ENCODE measurements around the gene SUV39H2. TPM values are rescaled to one million over a fixed set of nuclear protein-coding genes. Genes with fewer than 3 reads are reported as not detected.
"Not testable (repeated sequence)": the region's sequence is repeated elsewhere in the genome, so short reads cannot be mapped to it uniquely, and the experiment has no call there.

Gene SUV39H2
- total RNA-seq, 1 donor from 2014 or later, result 13.1 TPM

DNA sequence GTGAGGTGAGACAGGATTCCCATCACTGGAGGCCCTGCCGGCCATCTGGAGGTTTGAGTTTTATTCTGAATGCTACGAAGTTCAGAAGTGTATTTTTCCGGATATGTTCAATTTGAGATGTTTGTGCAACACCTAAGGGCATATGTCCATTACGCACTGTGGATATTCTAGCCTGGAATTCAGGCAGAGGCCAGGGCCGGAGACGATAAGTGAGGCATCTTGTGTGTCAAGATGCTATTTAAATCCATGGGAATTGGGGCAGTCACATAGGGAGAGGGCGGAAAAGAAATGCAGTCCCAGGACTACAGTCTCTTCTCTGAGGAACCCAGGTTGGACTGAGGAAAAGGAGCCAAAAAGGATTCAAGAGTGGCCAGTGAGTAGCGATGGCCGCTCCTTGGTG is 1.9 kb upstream of the SUV39H2 start:
- no peak for DNase-seq

DNA sequence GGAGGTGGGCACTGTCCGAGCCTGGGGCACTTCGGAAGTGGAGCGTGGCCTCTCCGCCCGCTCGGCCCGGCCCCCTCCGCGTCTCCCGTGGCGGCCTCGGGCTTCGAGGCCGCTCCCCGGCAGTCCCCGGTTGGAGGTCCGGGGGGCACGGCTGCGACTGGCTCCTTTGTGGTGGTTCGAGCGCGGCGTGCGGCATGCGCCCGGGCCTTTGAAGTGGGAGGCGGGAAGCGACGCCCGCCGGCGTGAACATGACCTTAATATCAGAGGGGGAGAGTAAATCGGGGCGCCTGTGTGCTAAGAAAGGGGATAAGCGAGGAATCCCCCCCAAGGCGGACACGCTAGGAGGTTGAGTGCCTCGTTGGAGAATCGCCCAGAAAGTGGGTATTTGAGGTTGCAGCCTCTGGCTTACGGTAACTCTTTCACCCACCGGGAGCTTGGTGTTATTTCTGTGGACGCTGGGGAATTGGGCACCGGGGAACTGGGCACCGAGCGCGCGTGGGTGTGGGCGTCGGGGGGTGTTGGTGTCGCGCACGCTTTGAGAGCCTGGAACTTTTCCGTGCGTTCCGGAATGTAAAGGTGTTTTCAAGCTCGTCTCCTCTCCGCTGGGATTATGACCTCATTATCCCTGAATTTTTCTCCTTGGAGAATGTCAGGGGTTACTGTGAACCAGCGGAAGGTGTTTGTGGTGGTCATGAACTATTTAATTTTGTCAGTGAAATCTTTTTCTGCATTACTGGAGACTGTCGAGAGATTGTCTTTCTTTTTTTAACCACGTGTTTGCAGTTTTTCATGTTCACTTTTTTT is 660 bp downstream of the SUV39H2 start:
- peak; percentile 32 for DNase-seq

DNA sequence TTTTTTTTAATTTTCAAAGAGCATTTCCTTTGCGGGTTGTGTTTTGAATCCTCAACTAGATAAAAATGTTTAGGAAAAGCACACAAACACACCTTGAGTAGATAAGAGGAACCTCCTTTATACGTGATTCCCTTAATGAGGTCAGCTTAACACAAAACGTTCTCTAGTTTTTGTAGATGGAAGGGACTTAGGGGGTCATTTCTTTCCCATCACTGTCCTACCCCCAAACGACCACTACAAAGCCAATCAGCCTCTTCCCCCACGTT is 1.2 kb downstream of the SUV39H2 start:
- no peak for DNase-seq

DNA sequence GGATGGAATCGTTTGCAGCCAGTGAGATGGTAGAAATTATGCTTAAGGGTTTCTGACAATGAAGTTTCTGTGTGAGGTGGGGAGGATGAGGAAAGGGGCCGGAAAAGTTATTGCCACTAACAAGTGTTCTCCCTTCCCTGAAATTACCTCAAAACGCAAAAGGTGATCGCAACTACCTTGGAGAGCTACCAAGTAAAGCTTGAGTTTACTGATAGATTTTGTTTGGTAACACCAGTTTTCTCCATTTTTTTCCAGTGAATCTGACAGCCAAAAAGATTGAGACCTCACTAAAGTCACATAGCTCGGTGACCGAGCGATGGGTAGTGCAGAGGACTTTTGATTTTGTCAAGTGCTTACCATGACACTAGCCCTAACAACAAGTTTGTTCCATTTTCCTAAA is 1.6 kb downstream of the SUV39H2 start:
- no peak for DNase-seq

DNA sequence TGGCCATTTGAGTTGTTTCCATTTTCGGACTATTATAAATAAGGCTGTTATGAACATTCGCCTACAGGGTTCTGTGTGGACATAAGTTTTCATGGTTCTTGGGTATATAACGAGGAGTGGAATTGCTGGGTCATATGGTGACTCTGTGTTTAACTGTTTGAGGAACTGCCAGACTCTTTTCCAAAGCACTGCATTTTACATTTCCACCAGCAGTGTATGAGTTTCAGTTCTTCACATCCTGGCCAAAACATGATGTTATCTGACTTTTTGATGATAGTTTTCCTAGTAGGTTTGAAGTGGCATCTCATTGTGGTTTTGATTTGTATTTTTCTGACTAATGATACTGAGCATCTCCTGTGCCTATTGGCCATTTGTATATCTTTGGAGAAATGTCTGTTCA is 5.4 kb downstream of the SUV39H2 start:
- no peak for DNase-seq

DNA sequence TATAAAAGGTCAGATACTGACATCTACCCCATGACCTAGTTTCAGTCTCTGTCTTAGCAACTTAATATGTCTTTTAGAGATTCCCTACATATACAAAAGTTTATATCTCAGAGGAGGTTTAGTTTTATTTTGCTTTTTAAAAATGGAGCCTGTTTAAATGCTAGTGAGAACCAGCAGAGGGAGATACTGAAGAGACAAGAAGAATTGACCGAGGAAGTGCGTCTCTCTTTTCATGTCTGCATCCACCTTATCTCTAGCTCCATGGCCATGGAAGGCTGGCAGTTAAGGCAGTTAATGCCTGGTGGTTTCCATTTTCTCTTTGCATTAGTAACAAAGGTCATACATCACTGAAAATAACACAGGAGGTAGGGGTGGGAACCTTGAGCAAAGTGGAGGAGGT is 10.7 kb downstream of the SUV39H2 start:
- DNase-seq, result no peak

DNA sequence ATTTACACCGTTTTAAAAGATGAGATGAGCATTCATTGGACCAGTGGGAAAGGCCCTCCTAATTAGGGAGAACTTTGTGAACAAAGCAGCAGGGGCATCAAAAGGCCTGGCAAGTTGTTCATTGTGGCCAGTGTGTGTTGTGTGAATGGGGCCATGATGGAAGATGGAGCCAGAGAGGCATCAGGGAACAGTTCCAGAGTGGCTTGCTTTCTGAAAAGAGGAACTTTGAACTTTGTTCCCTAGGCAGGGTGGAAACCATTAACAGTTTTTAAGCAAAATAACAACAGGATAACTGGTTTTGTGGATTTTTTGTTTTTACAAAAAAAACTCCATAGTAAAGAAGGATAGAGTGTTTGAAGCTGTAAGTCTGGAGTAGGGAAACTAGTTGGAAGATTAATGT is 12.5 kb downstream of the SUV39H2 start:
- no peak for DNase-seq

DNA sequence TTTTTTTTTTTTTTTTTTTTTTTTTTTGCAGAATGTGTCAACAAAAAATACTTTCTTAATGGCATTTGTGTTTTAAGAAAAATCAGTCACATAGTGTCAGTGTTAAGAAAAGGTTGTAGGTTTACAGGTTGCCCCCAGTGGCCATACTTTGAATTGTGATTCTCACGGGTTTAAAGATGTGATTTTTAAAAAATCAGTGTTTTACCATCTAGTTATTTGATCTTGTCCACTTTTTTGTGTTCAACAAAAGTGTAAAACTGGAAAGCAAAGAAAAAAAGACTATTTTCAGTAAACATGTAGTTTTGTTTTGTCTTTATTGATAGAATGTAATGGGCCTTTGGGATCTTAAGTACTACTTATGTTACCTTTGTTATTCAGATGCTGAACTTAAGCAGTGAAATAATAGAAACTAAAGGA is 25.7 kb downstream of the SUV39H2 start:
- DNase-seq, result no peak

DNA sequence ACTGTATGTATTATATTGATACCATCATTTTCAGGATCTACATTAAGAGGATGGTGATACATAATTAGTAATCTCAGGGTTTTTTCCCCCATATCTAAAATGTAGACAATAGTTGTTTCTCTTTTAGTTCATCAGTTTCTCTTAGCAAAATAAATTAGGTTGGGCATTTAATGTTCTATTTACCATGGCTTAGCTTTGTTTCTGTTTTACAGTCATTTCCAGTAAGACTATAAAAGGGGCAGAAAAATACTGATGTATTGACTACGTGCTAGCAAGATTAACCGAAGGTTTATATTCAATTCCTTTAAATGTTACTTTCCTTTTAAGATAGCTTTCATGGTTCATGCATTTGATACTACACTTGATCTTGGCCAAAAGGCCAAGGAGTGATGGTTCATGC is 26.2 kb downstream of the SUV39H2 start:
- DNase-seq, result no peak

DNA sequence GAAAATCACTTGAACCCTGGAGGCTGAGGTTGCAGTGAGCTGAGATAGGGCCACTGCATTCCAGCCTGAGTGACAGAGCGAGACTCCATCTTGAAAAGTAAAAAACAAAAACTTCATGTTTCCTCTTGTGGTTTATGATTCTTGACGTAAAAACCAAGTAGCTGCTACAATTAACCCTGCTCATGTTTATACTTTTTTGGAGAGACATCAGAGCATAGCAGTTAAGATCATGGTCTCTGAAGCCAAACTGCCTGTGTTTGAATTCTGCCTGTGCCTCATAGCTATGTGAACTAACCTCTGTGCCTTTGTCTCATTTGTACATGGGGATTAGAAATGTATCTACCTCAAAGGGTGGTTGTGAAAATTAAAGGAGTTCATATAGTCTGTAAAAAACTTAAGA is 27.2 kb downstream of the SUV39H2 start:
- no peak for DNase-seq

DNA sequence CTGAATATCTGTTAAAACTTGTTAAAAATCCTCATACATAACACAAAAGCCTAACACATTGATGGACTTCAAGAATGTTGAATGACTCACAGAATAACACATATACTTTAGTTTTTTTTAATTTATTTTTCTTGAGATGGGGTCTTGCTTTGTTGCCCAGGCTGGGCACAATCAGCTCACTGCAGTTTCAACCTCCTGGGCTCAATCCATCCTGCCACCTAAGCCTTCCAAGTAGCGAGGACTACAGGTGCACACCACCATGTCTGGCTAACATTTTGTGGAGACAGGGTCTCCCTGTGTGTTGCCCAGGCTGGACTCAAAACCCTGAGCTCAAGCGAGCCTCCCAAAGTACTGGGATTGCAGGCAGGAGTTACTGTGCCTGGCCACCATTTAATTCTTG is 28.1 kb downstream of the SUV39H2 start:
- no peak for DNase-seq

DNA sequence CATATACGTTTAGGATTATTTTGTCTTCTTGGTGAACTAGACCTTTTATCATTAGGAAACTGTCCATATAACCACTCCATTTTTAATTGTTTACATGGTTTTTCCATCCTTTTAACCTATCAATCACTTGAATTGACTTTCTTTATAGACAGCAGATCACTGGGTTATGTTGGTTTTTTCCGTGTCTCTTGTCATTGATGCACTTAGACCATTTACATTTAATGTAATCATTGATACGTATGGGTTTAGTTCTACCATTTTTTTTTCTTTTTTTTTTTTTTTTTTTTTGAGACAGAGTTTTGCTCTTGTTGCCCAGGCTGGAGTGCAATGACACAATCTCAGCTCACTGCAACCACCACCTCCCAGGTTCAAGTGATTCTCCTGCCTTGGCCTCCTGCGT is 28.9 kb downstream of the SUV39H2 start:
- not testable (repeated sequence) for DNase-seq

DNA sequence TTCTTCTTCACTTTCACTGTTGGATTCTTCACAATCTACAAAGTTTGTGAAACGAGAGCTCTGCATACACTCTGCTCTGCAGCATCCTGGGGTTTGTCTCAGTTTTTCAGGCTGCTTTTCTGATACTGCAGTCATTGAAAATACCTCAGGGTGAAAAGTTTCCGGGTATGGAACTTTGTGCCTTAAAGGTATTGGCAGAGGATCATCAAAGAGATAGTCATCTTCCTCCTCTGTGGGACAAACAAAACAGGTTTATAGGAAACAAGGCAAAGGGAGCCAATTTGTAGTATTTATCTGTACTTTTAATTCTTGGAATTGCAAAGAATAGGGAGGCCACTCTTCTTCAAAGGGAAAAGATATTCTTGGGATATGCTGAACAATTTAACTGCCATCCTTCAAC is 30.4 kb downstream of the SUV39H2 start:
- DNase-seq, result no peak

DNA sequence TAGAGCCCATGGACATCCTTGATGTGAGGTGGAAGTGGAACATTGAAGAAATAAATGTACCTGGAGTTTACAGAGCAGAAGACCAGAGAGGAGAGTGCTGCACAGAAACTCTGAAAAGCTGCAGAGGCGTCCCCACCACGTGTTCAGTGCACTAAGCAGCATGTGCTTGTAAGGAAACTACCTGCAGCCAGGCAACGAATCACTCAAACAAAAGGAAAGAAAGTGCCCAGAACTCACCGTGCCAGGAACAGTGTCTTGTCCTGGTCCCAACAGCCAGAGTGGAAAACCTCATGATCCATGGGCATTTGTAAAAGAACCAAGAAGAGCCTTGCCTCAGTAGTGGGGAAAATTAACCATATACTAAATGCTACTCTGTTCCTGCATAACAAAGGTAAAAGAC is 32.3 kb downstream of the SUV39H2 start:
- DNase-seq, result no peak

DNA sequence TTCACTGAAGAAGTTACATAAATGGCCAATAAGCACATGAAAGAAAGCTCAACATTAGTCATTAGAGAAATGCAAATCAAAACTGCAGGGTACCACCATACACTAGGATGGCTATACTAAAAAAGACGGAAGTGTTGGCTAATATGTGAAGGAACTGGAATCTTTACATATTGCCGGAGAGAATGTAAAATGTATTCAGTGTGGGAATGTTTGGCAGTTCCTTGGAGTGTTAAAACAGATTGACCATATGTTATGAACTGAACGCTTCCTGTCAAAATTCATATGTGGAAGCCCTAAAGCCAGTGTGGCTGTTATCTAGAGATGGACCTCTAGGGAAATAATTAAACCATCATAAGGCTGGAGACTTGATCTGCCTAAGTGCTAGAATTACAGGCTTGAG is 33.1 kb downstream of the SUV39H2 start:
- no peak for DNase-seq

DNA sequence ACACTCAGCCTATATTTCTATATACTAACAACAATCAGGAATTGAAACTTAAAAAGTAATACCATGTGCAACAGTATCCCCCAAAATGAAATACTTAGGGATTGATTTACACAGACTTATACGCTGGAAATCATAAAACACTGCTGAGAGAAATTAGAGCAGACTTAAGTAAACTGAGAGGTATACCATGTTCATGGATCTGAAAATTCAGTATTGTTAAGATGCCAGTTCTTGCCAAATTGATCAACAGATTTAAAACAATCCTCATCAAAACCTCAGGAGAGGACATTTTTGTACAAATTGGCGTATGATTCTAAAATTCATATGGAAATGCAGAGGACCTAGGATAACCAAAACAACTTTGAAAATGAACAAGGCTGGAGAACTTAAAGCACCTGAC is 37.9 kb downstream of the SUV39H2 start:
- no peak for DNase-seq

DNA sequence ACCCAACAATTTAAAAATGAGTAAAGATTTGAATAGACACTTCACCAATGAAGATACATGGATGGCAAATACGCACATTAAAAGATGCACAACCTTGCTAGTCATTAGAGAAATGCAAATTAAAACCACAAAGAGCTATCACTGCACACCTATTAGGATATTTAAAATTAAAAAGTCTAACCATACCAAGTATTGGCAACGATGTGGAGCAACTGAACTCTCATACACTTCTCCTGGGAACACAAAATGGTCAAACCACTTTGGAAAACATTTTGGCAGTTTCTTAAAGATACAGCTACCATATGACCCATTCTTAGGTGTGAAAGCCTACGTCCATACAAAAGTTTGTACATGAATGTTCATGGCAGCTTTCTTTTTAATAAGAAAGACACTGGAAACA is 39.2 kb downstream of the SUV39H2 start:
- no peak for DNase-seq

DNA sequence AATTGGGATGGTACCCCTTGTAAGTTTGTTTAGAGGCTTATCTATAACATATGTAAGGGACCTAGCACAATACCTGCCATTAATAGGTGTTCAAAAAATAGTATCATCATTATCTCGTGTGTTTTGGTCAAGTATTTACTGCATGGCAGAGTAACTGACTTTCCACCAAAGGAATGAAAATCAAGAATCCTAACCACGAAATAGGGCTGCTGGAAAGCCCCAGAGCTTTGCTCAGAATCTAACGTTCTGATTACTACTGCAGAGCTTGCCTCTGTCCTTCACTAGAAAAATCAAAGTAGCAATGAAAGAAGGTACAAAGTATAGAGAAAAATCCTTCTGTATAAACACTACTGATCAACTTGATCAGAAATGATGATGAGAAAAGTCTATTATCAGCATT is 40.3 kb downstream of the SUV39H2 start:
- DNase-seq, result no peak

DNA sequence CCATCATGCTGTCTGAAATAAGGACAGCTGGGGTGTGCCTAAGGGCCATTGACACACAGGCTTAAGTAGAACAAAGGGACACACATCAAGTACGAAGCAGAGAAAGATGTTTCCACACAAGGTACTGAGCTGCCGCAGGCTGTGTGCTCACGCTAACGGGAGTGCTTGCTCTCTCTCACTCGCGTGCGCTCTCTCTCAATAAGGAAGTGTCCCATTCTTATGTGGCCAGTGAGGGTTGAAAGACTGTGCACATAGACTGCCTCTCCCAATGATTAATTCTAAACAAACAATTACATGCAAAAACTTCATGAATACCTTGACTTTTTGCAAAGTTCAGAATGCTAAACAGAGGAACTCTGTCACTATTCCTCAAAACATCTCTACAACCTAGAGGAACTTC is 45.3 kb downstream of the SUV39H2 start:
- DNase-seq, result no peak

DNA sequence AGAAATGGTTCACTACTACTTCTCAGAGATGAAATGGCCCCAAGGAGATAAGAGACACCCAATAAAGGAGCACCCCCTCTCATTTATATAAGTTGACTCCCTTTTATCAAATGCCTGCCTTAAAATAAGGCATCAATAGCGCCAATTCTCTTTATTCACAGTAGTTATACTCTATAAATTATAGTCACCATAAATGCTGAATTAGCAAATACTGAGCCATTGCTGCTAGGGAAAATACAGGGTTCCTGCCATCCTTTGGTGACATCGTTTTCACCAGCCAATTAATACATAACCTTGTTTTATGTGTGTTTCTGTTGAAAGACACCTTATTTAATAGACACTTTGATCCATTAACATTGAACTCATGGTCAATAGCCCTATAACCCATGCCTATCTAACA is 46.6 kb downstream of the SUV39H2 start:
- DNase-seq, result no peak

DNA sequence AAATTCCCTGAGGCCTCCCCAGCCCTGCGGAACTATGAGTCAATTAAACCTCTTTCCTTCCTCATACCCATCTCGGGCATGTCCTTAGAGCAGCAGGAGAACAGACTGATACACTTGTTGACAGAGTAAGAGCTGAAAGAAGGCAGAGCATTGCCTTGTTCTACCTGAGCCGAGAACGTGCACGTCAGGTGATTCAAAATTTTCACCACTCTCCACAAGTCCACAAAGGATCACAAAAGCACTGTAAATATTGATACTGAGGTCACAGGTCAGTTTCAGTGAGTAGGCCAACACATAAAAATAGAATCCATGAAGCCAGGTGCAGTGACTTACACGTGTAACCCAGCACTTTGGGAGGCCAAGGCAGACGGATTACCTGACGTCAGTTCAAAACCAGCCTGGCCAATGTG is 47.4 kb downstream of the SUV39H2 start:
- no peak for DNase-seq

DNA sequence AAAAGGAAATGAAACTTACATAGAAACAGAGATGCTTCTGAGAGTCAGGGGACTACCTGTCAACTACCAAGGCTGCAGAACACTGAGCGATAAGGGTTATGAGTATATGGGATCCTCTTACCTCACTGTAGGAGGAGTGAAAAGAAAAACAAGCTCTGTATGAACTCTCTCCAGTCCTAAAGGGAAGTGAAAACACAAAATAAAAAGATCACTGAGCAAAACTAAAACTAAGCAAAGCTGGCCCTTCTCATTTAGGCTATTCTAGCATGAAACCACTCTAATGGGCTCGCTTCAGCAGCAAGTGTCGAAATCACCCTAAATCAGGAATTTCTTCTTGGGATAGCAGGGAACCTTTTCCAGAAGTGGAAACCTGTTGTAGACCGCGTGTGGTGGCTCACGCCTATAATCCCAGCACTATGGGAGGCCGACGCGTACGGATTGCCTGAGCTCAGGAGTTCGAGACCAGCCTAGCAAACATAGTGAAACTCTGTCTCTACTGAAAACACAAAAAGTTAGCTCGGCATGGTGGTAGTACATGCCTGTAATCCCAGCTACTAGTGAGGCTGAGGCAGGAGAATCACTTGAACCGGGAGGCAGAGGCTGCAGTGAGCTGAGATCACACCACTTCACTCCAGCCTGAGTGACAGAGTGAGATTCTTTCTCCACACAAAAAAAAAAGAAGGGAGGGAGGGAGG is 48.2 kb downstream of the SUV39H2 start:
- DNase-seq, result no peak

DNA sequence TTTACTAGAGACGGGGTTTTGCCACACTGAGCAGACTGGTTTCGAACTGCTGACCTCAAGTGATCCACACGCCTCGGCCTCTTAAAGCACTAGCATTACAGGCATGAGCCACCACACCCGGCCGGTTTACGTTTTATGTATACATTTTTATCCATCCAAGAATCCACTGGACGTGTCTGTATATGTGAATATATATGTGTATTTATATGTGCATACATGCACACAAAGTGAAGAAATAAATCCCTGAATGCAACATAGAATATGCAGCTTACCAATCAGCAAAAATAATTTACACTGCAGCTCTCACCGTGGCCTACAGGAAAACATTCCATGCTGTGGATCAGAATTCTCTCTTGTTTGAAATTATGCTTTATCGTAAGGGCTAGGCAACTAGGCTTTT is 51.9 kb downstream of the SUV39H2 start:
- no peak for DNase-seq

DNA sequence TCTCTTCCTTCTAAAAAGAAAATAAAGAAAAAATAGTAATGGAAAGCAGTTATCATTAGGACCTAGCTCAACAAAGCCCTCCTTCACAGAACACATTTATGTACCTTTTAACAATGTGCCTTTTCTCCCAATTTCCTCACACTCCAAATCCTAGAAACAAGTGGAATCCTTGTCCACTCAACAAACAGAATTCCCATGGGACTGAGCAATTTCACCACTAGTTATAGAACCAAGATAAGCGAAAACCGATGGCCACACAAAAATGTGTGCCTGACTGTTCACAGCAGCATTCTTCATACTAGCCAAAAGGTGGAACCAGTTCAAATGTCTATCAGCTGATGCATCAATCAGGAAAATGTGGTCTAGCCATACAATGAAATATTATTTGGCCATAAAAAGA is 57.9 kb downstream of the SUV39H2 start:
- no peak for DNase-seq

All from skin of body (tissue), 2 donors.